Astrocyte (in vitro differentiated cells and primary cell): ENCODE data around the gene SAAL1. TPM values are rescaled to one million over a fixed set of nuclear protein-coding genes. Genes with fewer than 3 reads are reported as not detected.

ENCODE experiments used
- DNase-seq: peaks from one replicate; pipeline ENCODE4 v3.0.0-alpha.2; 2010; ENCODE audit warnings: low read depth
- FAIRE-seq: peaks from 2 replicates; lab custom pipeline; 2011; peaks lifted over from hg19 to GRCh38; lab: Jason Lieb, UNC
- H2AFZ ChIP-seq: 2 replicates; pipeline ENCODE4 v1.6.0; 2012; ENCODE audit warnings: low read depth, low read length, inconsistent platforms
- H3K27ac ChIP-seq: 2 replicates; pipeline ENCODE4 v1.5.1; 2011; ENCODE audit warnings: low read depth, low read length, inconsistent platforms
- H3K27me3 ChIP-seq: 2 replicates; pipeline ENCODE4 v1.6.0; 2011; ENCODE audit warnings: low read length, inconsistent platforms; ENCODE audit not compliant: insufficient read depth
- H3K36me3 ChIP-seq: 2 replicates; pipeline ENCODE4 v1.5.1; 2011; ENCODE audit warnings: low read length, inconsistent platforms; ENCODE audit not compliant: insufficient read depth
- H3K4me1 ChIP-seq: 2 replicates; pipeline ENCODE4 v1.5.1; 2011; ENCODE audit warnings: low read length, inconsistent platforms; ENCODE audit not compliant: insufficient read depth
- H3K4me2 ChIP-seq: 2 replicates; pipeline ENCODE4 v1.6.0; 2012; ENCODE audit warnings: low read length, inconsistent platforms
- H3K4me3 ChIP-seq: 2 replicates; pipeline ENCODE4 v1.5.1; 2011; ENCODE audit warnings: low read depth, mild to moderate bottlenecking, low read length, inconsistent platforms; ENCODE audit not compliant: insufficient read depth
- H3K79me2 ChIP-seq: 2 replicates; pipeline ENCODE4 v1.6.0; 2012; ENCODE audit warnings: mild to moderate bottlenecking, low read length, inconsistent platforms; ENCODE audit not compliant: insufficient read depth
- H3K9ac ChIP-seq: 2 replicates; pipeline ENCODE4 v1.6.0; 2012; ENCODE audit warnings: mild to moderate bottlenecking, low read length, inconsistent platforms
- H3K9me3 ChIP-seq: 2 replicates; pipeline ENCODE4 v1.5.1; 2012; ENCODE audit warnings: low read depth, mild to moderate bottlenecking, low read length, inconsistent platforms; ENCODE audit not compliant: insufficient read depth
- H4K20me1 ChIP-seq: 2 replicates; pipeline ENCODE4 v1.6.0; 2012; ENCODE audit warnings: low read length, inconsistent platforms; ENCODE audit not compliant: insufficient read depth
- H3K27ac Mint-ChIP-seq: one replicate; pipeline ENCODE4 v1.8.0; 2021; ENCODE audit warnings: mild to moderate bottlenecking, mixed read lengths; ENCODE audit not compliant: unreplicated experiment
- H3K27me3 Mint-ChIP-seq: one replicate; pipeline ENCODE4 v1.8.0; 2021; ENCODE audit warnings: low read depth, mixed read lengths; ENCODE audit not compliant: unreplicated experiment
- H3K36me3 Mint-ChIP-seq: one replicate; pipeline ENCODE4 v1.8.0; 2021; ENCODE audit warnings: low read depth, mixed read lengths; ENCODE audit not compliant: unreplicated experiment
- H3K4me1 Mint-ChIP-seq: one replicate; pipeline ENCODE4 v1.8.0; 2021; ENCODE audit warnings: low read depth, mixed read lengths; ENCODE audit not compliant: unreplicated experiment
- H3K4me3 Mint-ChIP-seq: one replicate; pipeline ENCODE4 v1.8.0; 2021; ENCODE audit warnings: mild to moderate bottlenecking, moderate library complexity, mixed read lengths; ENCODE audit not compliant: unreplicated experiment
- H3K9me3 Mint-ChIP-seq: one replicate; pipeline ENCODE4 v1.8.0; 2021; ENCODE audit warnings: mild to moderate bottlenecking, mixed read lengths; ENCODE audit not compliant: unreplicated experiment
- CTCF ChIP-seq: IDR thresholded peaks from 2 replicates; pipeline ENCODE4 v1.5.1; 2011; ENCODE audit warnings: low read depth, mild to moderate bottlenecking, inconsistent platforms, low read length, moderate library complexity; ENCODE audit not compliant: insufficient read depth
- EZH2 ChIP-seq: IDR thresholded peaks from 2 replicates; pipeline ENCODE4 v1.6.1; 2012; ENCODE audit warnings: mild to moderate bottlenecking, low read length, inconsistent platforms; ENCODE audit not compliant: insufficient read depth
- total RNA-seq: library from RNA; stranded (reverse); gene quantifications from 2 replicates; pipeline ENCODE4 v1.2.1, GENCODE V29; 2021

Gene SAAL1
- total RNA-seq, 1 donor from 2014 or later = 13.1 TPM

GRCh38 chr11:18050848-18051247 lies 55.0 kb downstream of the SAAL1 start:
- H3K27me3 Mint-ChIP-seq = peaks cover 26% of the 10 kb centered on the region
- H3K4me2 ChIP-seq = no peak overlapping the region
- H3K4me3 Mint-ChIP-seq = no peak overlapping the region
- H3K4me1 ChIP-seq = no peaks in the 10 kb centered on the region
- no peak overlapping the region for H3K9ac ChIP-seq
- no peak for FAIRE-seq
- no peak overlapping the region for H3K4me3 ChIP-seq
- no peaks in the 10 kb centered on the region for H3K79me2 ChIP-seq
- no peaks in the 10 kb centered on the region for H3K36me3 Mint-ChIP-seq
- peaks cover 8% of the 10 kb centered on the region for H3K9me3 Mint-ChIP-seq
- H3K9me3 ChIP-seq = no peaks in the 10 kb centered on the region
- no peak for DNase-seq
- H3K27ac Mint-ChIP-seq = no peak overlapping the region
- H3K36me3 ChIP-seq = no peaks in the 10 kb centered on the region
- H3K27ac ChIP-seq = no peak overlapping the region
- no peaks in the 10 kb centered on the region for H3K4me1 Mint-ChIP-seq
- H3K27me3 ChIP-seq = peaks cover 1% of the 10 kb centered on the region
- TF ChIP-seq EZH2 = no peak
- no peak for TF ChIP-seq CTCF
- no peak overlapping the region for H2AFZ ChIP-seq
- no peaks in the 10 kb centered on the region for H4K20me1 ChIP-seq

GRCh38 chr11:18046116-18046777 lies 59.6 kb downstream of the SAAL1 start, which contains the start of gene TPH1:
Gene TPH1 (minus strand): TSS chr11:18046269. CDS start chr11:18040762, 5,507 bp downstream.
- Mint-ChIP-seq H3K27ac (no peak within 1 kb of the TSS), H3K4me1 (no peaks in the 10 kb centered on the region), H3K4me3 (no peak within 1 kb of the TSS), H3K9me3 (peaks cover 8% of the 10 kb centered on the region), H3K27me3 (peaks cover 40% of the 10 kb centered on the region), H3K36me3 (no peaks in the 10 kb centered on the region)
- no peaks in the 10 kb centered on the region for H3K36me3 ChIP-seq
- peak within 1 kb of the TSS; percentile 37 for H3K4me3 ChIP-seq
- H3K27ac ChIP-seq = no peak within 1 kb of the TSS
- H3K4me2 ChIP-seq = peak within 1 kb of the TSS; percentile 75
- H3K27me3 ChIP-seq = peaks cover 4% of the 10 kb centered on the region
- no peaks in the 10 kb centered on the region for H3K79me2 ChIP-seq
- FAIRE-seq = no peak
- peak within 1 kb of the TSS; percentile 44 for H2AFZ ChIP-seq
- no peaks in the 10 kb centered on the region for H3K4me1 ChIP-seq
- no peaks in the 10 kb centered on the region for H4K20me1 ChIP-seq
- peak within 1 kb of the TSS; percentile 40 for H3K9ac ChIP-seq
- DNase-seq = peak; percentile 89
- TF ChIP-seq CTCF (no peak), EZH2 (peak; percentile 51)
- H3K9me3 ChIP-seq = no peaks in the 10 kb centered on the region

GRCh38 chr11:18036456-18036855 lies 69.4 kb downstream of the SAAL1 start:
- Histone ChIP-seq H3K36me3 (no peaks in the 10 kb centered on the region), H3K4me2 (no peak overlapping the region), H3K4me3 (no peak overlapping the region), H3K4me1 (no peaks in the 10 kb centered on the region), H3K27me3 (no peaks in the 10 kb centered on the region), H3K79me2 (no peaks in the 10 kb centered on the region), H3K27ac (no peak overlapping the region), H4K20me1 (no peaks in the 10 kb centered on the region), H3K9ac (no peak overlapping the region), H3K9me3 (no peaks in the 10 kb centered on the region), H2AFZ (no peak overlapping the region)
- TF ChIP-seq EZH2 (no peak), CTCF (no peak)
- FAIRE-seq (no peak), DNase-seq (no peak)
- Mint-ChIP-seq H3K27me3 (no peaks in the 10 kb centered on the region), H3K36me3 (no peaks in the 10 kb centered on the region), H3K4me1 (no peaks in the 10 kb centered on the region), H3K4me3 (no peak overlapping the region), H3K9me3 (no peaks in the 10 kb centered on the region), H3K27ac (no peak overlapping the region)
